ENCODE results near the gene COL20A1. TPM values are rescaled to one million over a fixed set of nuclear protein-coding genes. Genes with fewer than 3 reads are reported as not detected.
A peak's percentile ranks its signal among the peaks of the same experiment; 100 is the strongest.

COL20A1 gene
- total and polyA plus RNA-seq, 5 donors: not detected

DNA sequence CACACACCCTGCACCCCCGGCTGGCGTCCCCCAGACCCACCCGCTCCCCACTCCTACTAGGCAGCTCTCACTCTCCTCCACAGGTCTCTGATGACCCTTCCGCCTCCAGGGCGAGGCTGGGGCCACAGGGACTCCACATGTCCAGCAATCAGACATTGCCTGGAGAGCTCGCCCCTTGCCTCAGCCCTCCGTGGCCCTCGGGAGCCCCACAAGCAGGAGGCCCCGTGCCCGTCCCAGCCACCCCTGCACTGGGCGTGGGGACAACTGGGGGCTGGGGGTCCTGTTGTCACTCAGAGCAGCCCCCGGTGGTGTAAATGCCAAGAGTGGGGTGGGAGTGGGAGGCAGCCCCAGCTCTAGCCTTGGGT lies 1.5 kb downstream of the COL20A1 start:
- Histone ChIP-seq H3K27ac (ENCODE audit: low read length) (no peak overlapping the region), H3K4me1 (ENCODE audit: control insufficient read depth, insufficient read depth, low read length) (no peaks in the 10 kb centered on the region), H3K27me3 (ENCODE audit: control insufficient read depth, insufficient read depth) (no peaks in the 10 kb centered on the region), H3K4me3 (ENCODE audit: low read length) (no peak overlapping the region), H3K9me3 (ENCODE audit: control insufficient read depth, low read length) (no peaks in the 10 kb centered on the region)
- DNase-seq (peak in 2 of 3 donors; percentile 42 to 43), ATAC-seq (no peak)
- intact Hi-C loops (cut with DNase I): no loop called here
- WGBS: 77% methylated on average over 12 of the region's 12 CpGs

DNA sequence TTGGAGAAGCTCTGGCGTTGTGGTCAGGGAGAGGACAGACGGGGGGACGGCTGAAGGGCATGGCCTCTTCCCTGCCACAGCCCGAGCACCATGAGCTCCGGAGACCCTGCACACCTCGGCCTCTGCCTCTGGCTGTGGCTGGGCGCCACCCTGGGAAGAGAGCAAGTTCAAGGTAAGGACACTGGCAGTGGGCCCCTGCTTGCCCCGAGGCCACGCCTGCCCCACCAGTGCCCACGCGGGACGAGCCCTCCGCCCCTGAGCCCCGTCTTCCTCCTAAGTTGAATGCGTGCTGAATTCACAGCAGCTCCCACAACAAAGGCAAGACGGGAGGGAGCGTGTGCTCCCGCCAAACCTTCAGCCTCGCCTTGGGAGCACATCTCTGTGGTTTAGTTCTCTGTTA lies 2.0 kb downstream of the COL20A1 start:
- DNase-seq: peak; percentile 11 to 46 (median 24)
- no peaks in the 10 kb centered on the region for H3K27me3 ChIP-seq (ENCODE audit: control insufficient read depth, insufficient read depth)
- H3K27ac ChIP-seq (ENCODE audit: low read length): no peak overlapping the region
- no peak for ATAC-seq
- H3K9me3 ChIP-seq (ENCODE audit: control insufficient read depth, low read length): no peaks in the 10 kb centered on the region
- intact Hi-C loops (cut with DNase I): no loop called here
- 40% methylated on average over 19 of the region's 19 CpGs for WGBS
- H3K4me1 ChIP-seq (ENCODE audit: control insufficient read depth, insufficient read depth, low read length): no peaks in the 10 kb centered on the region
- H3K4me3 ChIP-seq (ENCODE audit: low read length): no peak overlapping the region

DNA sequence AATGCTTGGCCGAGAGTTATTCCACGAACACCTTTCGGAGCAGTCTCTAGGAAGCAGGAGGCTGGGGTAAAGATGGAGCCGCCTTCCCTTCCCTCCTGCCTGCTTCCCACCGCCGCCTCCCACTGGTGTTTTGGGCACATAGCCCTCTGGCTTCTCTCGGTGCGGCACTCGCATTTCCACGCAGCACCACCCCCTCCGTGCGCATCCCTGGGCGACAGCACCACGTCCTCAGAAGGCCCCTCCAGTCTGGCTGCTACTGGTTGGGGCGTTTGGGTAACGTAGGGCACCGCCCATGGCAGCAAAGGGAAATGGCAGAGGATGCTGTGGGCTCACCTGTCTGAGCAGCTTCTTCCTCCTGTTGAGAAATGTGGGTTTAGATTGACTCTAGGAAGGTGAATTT lies 2.4 kb downstream of the COL20A1 start:
- H3K27ac ChIP-seq (ENCODE audit: low read length): no peak overlapping the region
- no peaks in the 10 kb centered on the region for H3K9me3 ChIP-seq (ENCODE audit: control insufficient read depth, low read length)
- intact Hi-C loops (cut with DNase I): no loop called here
- H3K27me3 ChIP-seq (ENCODE audit: control insufficient read depth, insufficient read depth): no peaks in the 10 kb centered on the region
- WGBS: 30% methylated on average over 17 of the region's 17 CpGs
- ATAC-seq (no peak), DNase-seq (peak; percentile 10 to 49 (median 36))
- no peak overlapping the region for H3K4me3 ChIP-seq (ENCODE audit: low read length)
- no peaks in the 10 kb centered on the region for H3K4me1 ChIP-seq (ENCODE audit: control insufficient read depth, insufficient read depth, low read length)

DNA sequence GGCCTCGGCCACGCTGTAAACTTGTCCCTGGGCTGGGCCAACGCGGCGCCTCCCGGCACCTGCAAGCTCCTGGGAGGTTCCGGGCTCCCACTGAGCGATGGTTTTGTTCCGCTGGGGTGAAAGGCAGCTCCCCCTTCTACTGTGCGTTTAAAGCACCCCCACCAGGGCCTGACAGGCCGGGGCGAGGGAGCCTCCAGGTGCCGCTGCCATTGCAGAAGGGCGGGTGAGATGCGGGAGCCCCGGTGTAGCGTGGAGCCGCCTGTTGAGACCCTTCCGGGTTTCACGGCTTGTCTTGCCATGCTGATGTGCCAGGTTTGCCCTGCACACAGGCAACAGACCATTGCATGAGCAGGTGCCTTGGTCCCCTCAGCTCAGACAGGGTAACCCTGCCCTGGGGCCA lies 2.9 kb downstream of the COL20A1 start:
- Histone ChIP-seq H3K27ac (ENCODE audit: low read length) (no peak overlapping the region), H3K4me3 (ENCODE audit: low read length) (no peak overlapping the region), H3K4me1 (ENCODE audit: control insufficient read depth, insufficient read depth, low read length) (no peaks in the 10 kb centered on the region), H3K9me3 (ENCODE audit: control insufficient read depth, low read length) (no peaks in the 10 kb centered on the region), H3K27me3 (ENCODE audit: control insufficient read depth, insufficient read depth) (no peaks in the 10 kb centered on the region)
- DNase-seq (peak; percentile 8 to 45 (median 26)), ATAC-seq (no peak)
- whole genome bisulfite sequencing: 22% methylated on average over 20 of the region's 20 CpGs
- intact Hi-C loops (cut with DNase I): no loop called here

DNA sequence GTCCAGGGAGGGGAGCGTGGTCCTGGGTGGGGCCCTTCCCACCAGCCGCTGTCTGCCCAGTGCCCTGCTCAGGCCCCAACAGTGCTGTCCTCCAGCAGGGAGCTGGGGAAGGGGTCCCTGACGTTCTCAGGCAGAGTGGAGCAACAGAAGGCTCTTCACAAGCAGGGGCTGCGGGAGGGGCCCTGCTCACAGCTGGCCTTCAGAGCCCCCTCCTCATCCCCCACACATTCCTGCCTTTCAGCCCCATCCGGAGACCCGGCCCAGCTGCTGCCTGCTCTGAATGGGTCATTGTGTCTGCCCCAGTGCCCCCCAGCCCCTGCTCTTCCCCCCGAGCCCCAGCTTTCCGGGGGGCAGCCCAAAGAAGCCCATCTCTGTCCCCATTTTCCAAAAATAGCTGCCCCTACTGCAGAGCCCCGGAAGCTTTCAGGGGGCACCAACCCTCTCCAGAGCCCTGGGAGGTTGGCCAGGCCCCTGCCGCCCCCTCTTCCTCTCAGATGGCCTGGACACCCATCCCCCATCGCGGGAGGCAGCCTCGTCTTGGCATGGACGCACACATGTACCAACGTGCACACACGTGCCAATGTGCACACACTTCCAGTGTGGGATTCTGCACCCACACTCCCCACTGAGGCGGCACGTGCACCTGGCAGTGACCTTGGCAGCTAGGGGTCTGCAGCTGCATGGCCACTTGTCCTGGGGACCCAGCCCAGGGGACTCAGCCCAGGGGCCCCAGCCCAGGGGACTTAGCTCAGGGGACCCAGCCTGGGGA lies 3.7 kb downstream of the COL20A1 start:
- H3K27ac ChIP-seq (ENCODE audit: low read length): no peak overlapping the region
- no peak overlapping the region for H3K4me3 ChIP-seq (ENCODE audit: low read length)
- H3K27me3 ChIP-seq (ENCODE audit: control insufficient read depth, insufficient read depth): no peaks in the 10 kb centered on the region
- WGBS: 33% methylated on average over 18 of the region's 18 CpGs
- H3K4me1 ChIP-seq (ENCODE audit: control insufficient read depth, insufficient read depth, low read length): no peaks in the 10 kb centered on the region
- ATAC-seq (no peak), DNase-seq (peak in 2 of 3 donors; percentile 29 to 38)
- no peaks in the 10 kb centered on the region for H3K9me3 ChIP-seq (ENCODE audit: control insufficient read depth, low read length)
- intact Hi-C loops (cut with DNase I): no loop called here

DNA sequence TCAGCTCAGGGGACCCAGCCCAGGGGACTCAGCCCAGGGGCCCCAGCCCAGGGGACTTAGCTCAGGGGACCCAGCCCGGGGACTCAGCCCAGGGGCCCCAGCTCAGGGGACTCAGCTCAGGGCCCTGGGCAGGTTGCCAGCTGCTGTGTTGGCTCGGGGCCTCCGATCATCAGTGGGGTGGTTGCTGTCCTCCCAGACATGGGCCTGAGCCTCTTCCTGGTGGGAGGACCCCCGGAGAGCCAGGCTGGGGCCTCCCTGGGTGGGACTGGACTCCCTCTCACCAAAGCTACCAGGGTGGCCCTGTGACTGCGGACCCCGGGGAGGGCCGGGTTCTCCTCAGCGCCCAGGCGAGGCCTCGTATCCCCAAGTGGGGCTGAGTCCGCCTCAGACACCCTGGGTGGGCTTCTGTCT lies 4.4 kb downstream of the COL20A1 start:
- DNase-seq (peak in 2 of 3 donors; percentile 41 to 63), ATAC-seq (no peak)
- no peak overlapping the region for H3K4me3 ChIP-seq (ENCODE audit: low read length)
- H3K9me3 ChIP-seq (ENCODE audit: control insufficient read depth, low read length): no peaks in the 10 kb centered on the region
- no peak overlapping the region for H3K27ac ChIP-seq (ENCODE audit: low read length)
- intact Hi-C loops (cut with DNase I): no loop called here
- 54% methylated on average over 11 of the region's 11 CpGs for WGBS
- no peaks in the 10 kb centered on the region for H3K27me3 ChIP-seq (ENCODE audit: control insufficient read depth, insufficient read depth)
- no peaks in the 10 kb centered on the region for H3K4me1 ChIP-seq (ENCODE audit: control insufficient read depth, insufficient read depth, low read length)

DNA sequence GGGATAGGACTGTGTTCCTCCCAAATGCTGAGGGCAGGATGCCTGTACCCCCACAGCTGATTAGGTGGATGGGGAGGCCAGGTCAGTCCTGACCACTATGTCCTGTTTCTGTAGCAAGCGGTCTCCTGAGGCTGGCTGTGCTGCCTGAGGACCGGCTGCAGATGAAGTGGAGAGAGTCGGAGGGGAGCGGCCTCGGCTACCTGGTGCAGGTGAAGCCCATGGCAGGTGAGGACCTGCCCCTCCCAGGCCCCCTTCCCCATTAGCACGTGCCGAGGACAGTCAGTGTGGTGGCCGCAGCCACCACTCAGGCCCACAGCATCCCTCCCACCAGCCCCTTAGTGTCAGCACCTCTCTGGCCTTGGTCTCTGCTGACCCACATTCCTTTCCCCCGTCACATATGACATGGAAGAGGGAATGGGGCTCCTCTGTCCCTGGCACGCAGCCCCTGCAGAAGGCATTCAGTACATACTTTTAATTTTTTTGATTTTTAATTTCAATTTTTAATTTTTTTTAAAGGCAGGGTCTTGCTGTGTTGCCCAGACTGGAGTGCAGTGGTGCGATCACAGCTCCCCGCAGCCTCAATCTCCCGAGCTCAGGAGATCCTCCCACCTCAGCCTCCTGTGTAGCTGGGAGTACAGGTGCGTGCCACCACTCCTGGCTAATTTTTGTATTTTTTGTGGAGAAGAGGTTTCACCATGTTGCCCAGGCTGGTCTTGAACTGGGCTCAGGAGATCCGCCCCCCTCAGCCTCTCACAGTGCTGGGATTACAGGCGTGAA lies 5.0 kb downstream of the COL20A1 start:
- DNase-seq (peak in 2 of 3 donors; percentile 14 to 53), ATAC-seq (no peak)
- Histone ChIP-seq H3K9me3 (ENCODE audit: control insufficient read depth, low read length) (no peaks in the 10 kb centered on the region), H3K27me3 (ENCODE audit: control insufficient read depth, insufficient read depth) (no peaks in the 10 kb centered on the region), H3K4me1 (ENCODE audit: control insufficient read depth, insufficient read depth, low read length) (no peaks in the 10 kb centered on the region), H3K27ac (ENCODE audit: low read length) (no peak overlapping the region), H3K4me3 (ENCODE audit: low read length) (no peak overlapping the region)
- intact Hi-C loops (cut with DNase I): no loop called here
- WGBS: 83% methylated on average over 16 of the region's 16 CpGs

DNA sequence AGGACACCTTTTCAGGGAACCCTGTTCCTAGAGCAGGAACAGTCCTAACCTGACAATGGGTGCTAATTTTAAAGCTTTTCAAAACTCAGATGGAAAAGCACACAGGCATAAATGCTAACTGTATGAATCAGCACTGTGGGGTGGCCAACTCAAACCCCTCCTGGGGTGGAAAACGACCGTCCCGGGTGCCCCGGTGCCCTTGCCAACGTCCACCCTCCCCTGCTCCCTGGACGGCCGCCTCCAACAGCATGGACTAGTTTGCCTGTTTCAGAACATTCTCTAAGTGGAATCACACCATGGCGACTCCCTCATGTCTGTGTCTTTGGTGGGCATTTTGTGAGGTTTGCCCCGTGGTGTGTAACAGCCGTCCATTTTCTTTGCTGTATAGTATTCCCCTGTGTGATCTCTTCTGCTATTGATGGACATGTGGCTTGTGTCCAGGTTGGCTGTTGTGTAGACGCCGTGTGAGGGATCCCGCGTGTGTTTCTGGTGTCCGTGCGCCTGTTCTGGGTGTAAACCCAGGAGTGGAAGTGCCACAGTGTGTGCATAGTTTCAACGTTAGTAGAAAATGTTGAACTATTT lies 5.8 kb downstream of the COL20A1 start:
- Histone ChIP-seq H3K4me1 (ENCODE audit: control insufficient read depth, insufficient read depth, low read length) (no peaks in the 10 kb centered on the region), H3K4me3 (ENCODE audit: low read length) (no peak overlapping the region), H3K27me3 (ENCODE audit: control insufficient read depth, insufficient read depth) (no peaks in the 10 kb centered on the region), H3K27ac (ENCODE audit: low read length) (no peak overlapping the region), H3K9me3 (ENCODE audit: control insufficient read depth, low read length) (no peaks in the 10 kb centered on the region)
- WGBS: 86% methylated on average over 17 of the region's 17 CpGs
- peak in 2 of 3 donors; percentile 4 to 19 for DNase-seq
- ATAC-seq: no peak
- intact Hi-C loops (cut with DNase I): no loop called here

DNA sequence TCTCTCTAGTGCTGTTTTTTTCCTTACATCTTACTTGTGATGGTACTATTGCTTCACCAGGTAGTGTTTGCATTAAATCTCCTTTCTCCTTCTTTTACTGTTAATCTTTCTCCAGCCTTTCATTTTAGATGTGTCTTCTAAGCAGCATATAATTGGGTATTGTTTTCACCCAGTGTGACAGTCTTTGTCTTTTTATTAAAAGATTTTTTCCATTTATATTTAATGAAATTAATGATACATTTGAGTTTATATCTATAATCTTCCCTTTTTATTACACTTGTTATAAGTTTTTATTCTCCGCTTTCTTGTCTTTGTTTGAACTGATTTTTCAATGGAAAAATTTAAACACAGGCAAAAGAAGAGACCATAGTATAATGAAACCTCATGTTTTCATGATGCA lies 8.7 kb downstream of the COL20A1 start:
- WGBS: 97% methylated on average over 1 of the region's 1 CpG
- DNase-seq (no peak), ATAC-seq (no peak)
- Histone ChIP-seq H3K27me3 (ENCODE audit: control insufficient read depth, insufficient read depth) (no peaks in the 10 kb centered on the region), H3K4me1 (ENCODE audit: control insufficient read depth, insufficient read depth, low read length) (no peaks in the 10 kb centered on the region), H3K27ac (ENCODE audit: low read length) (no peak overlapping the region), H3K4me3 (ENCODE audit: low read length) (no peak overlapping the region), H3K9me3 (ENCODE audit: control insufficient read depth, low read length) (no peaks in the 10 kb centered on the region)
- intact Hi-C loops (cut with DNase I): no loop called here

DNA sequence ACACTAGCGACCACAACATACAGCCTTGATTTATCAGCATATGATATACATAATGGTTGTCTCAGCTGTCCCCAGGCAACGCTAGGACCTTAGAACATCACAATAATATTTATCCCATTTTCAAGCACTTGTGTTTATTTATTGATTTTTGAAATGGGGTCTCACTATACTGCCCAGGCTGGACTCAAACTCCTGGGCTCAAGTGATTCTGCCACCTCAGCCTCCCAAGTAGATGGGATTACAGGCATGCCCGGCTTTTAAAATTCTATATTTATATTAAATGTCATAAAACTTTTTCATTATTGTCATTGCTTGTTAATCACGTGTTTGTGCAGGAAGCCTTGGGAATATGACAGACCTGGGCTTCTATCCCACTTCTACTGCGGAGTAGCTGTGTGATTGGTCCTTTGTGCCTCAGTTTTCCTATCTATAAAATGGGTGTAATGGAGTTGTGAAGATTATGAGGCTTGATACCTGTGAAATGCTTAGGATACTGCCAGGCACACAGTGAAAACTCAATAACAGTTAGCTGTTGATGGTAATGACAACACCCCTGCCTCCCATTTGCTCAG lies 10.2 kb downstream of the COL20A1 start:
- Histone ChIP-seq H3K9me3 (ENCODE audit: control insufficient read depth, low read length) (no peaks in the 10 kb centered on the region), H3K27ac (ENCODE audit: low read length) (no peak overlapping the region), H3K4me3 (ENCODE audit: low read length) (no peak overlapping the region), H3K27me3 (ENCODE audit: control insufficient read depth, insufficient read depth) (no peaks in the 10 kb centered on the region), H3K4me1 (ENCODE audit: control insufficient read depth, insufficient read depth, low read length) (no peaks in the 10 kb centered on the region)
- DNase-seq (no peak), ATAC-seq (no peak)
- intact Hi-C loops (cut with DNase I): no loop called here
- 57% methylated on average over 5 of the region's 5 CpGs for WGBS

DNA sequence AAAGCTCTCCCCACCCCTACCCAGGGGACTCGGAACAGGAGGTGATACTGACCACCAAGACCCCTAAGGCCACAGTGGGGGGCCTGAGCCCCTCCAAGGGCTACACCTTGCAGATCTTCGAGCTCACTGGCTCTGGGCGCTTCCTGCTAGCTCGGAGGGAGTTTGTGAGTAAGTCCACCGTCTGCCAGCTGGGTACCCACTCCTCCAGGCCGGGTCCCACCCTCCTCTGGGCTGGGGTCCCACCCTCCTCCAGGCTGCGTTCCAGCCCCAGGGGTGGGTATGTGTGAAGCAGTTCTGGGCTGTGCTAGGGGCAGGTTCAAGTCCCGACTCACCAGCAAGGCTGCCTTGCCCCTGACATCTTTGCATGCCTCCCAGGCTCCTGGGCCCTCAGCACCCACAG lies 12.4 kb downstream of the COL20A1 start:
- Histone ChIP-seq H3K27me3 (ENCODE audit: control insufficient read depth, insufficient read depth) (no peaks in the 10 kb centered on the region), H3K27ac (ENCODE audit: low read length) (no peak overlapping the region), H3K4me3 (ENCODE audit: low read length) (no peak overlapping the region), H3K4me1 (ENCODE audit: control insufficient read depth, insufficient read depth, low read length) (no peaks in the 10 kb centered on the region), H3K9me3 (ENCODE audit: control insufficient read depth, low read length) (no peaks in the 10 kb centered on the region)
- DNase-seq (peak in 2 of 3 donors; percentile 14 to 44), ATAC-seq (no peak)
- WGBS: 44% methylated on average over 8 of the region's 8 CpGs
- intact Hi-C loops (cut with DNase I): no loop called here
